OCI-LY7 (cell line): ENCODE measurements around the gene L3MBTL3. TPM values are rescaled to one million over a fixed set of nuclear protein-coding genes. Genes with fewer than 3 reads are reported as not detected.

Experiments used
- BruUV-seq: library from RNA; stranded (reverse); fragments of 400-500 nt; replicated peaks from 2 replicates; lab custom pipeline; 2021; lab: Mats Ljungman, UMichigan
- CTCF ChIA-PET: fragments of 300-600 bp; sonication (Branson Sonifier 250); formaldehyde crosslinking; loops from one replicate; lab custom pipeline; 2022; ENCODE audit warnings: antibody characterized with exemption; ENCODE audit not compliant: unreplicated experiment; lab: Charles Lee
- POLR2A ChIA-PET: fragments of 300-600 bp; sonication (Branson Sonifier 250); formaldehyde crosslinking; loops from one replicate; lab custom pipeline; 2022; ENCODE audit warnings: antibody characterized with exemption; lab: Charles Lee
- DNase-seq: peaks from one replicate; pipeline ENCODE4 v3.0.0-alpha.2; 2015; ENCODE audit warnings: low spot score
- H2AFZ ChIP-seq: fragments of 200-600 bp; sonication (generic), shearing (Covaris generic); 2 replicates; pipeline ENCODE4 v1.6.1; 2014; ENCODE audit warnings: mild to moderate bottlenecking, antibody characterized with exemption, low read length, moderate library complexity
- H3K27ac ChIP-seq: fragments of 200-600 bp; sonication (generic); 2 replicates; pipeline ENCODE4 v1.5.1; 2014; ENCODE audit warnings: mixed run types, low read depth, mild to moderate bottlenecking, moderate library complexity, low read length, inconsistent platforms; ENCODE audit not compliant: poor library complexity, severe bottlenecking
- H3K36me3 ChIP-seq: fragments of 200-600 bp; sonication (generic); 2 replicates; pipeline ENCODE4 v1.6.1; 2014; ENCODE audit warnings: mild to moderate bottlenecking, antibody characterized with exemption, low read length, moderate library complexity, mixed read lengths; ENCODE audit not compliant: insufficient read depth
- H3K4me1 ChIP-seq: fragments of 200-600 bp; sonication (generic); 2 replicates; pipeline ENCODE4 v1.5.1; 2014; ENCODE audit warnings: mild to moderate bottlenecking, low read length; ENCODE audit not compliant: insufficient read depth, poor library complexity, severe bottlenecking
- H3K4me2 ChIP-seq: fragments of 200-600 bp; sonication (generic); 2 replicates; pipeline ENCODE4 v1.6.1; 2014; ENCODE audit warnings: mild to moderate bottlenecking, low read length
- H3K4me3 ChIP-seq: fragments of 200-600 bp; sonication (generic); 2 replicates; pipeline ENCODE4 v1.5.1; 2014; ENCODE audit warnings: mild to moderate bottlenecking, low read depth, low read length; ENCODE audit not compliant: poor library complexity, severe bottlenecking
- H3K79me2 ChIP-seq: fragments of 200-600 bp; sonication (generic); 2 replicates; pipeline ENCODE4 v1.6.1; 2016; ENCODE audit warnings: low read depth, mild to moderate bottlenecking, low read length, moderate library complexity, mixed read lengths; ENCODE audit not compliant: insufficient read depth
- H3K9me2 ChIP-seq: fragments of 200-600 bp; sonication (generic); 2 replicates; pipeline ENCODE4 v1.6.1; 2016; ENCODE audit warnings: mild to moderate bottlenecking, low read length, mixed read lengths; ENCODE audit not compliant: insufficient read depth
- H3K9me3 ChIP-seq: fragments of 200-600 bp; sonication (generic); 2 replicates; pipeline ENCODE4 v1.6.1; 2014; ENCODE audit warnings: mild to moderate bottlenecking, mixed run types, low read length, mixed read lengths
- H4K20me1 ChIP-seq: fragments of 200-600 bp; sonication (generic); 2 replicates; pipeline ENCODE4 v1.6.1; 2014; ENCODE audit warnings: mild to moderate bottlenecking, antibody characterized with exemption, low read length, moderate library complexity, mixed read lengths; ENCODE audit not compliant: insufficient read depth
- CTCF ChIP-seq: fragments of 200-600 bp; sonication (generic); conservative IDR thresholded peaks from 2 replicates; pipeline ENCODE4 v1.5.1; 2014; ENCODE audit warnings: mild to moderate bottlenecking, antibody characterized with exemption, low read length, moderate library complexity, mixed read lengths
- EZH2phosphoT487 ChIP-seq: fragments of 200-600 bp; sonication (generic); IDR thresholded peaks from 2 replicates; pipeline ENCODE4 v1.6.1; 2018; ENCODE audit warnings: low read depth, borderline replicate concordance, mild to moderate bottlenecking, mixed run types, antibody characterized with exemption, low read length, moderate library complexity, mixed read lengths
- intact Hi-C: fragments of 100-400 bp; cut with micrococcal nuclease; formaldehyde crosslinking; loops from one replicate; pipeline ENCODE4 v1.10.0; 2022; ENCODE audit not compliant: unreplicated experiment
- total RNA-seq, 2 experiments: library from RNA; depleted of rRNA in 1 of 2; stranded (reverse); fragments of >200 nt in 1 of 2; shearing (Covaris generic) in 1 of 2; gene quantifications; 2 replicates each; pipeline ENCODE4 v1.2.3, GENCODE V29; 2014 to 2022

L3MBTL3 gene
- total RNA-seq, 2 experiments from 2014 or later = 7.9 to 11.0 TPM

DNA sequence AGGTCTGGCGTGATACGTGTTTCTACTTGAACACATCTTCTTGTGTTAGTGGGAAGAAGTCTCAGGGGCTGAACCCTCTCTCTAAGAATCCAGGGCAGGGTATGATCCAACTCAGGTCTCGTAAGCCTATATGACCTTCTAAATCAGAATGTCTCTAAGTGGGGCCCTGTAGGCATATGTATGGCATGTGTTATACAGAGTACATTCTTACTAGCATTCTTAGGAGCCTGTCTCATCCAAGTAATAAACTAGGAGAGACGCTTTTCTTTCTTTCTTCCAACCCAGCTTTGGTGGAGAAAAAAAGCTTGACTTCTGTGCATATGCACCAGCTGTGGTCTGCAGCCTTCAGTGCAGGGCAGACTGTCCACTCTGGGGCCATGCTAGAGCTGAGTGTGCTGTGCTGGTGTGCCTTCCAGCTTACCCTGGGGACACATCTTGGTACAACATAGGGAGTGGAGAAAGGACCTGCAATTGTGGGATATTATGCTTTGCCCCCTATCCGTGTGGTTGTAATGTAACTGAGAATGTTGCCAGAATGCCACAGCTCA is 47.3 kb downstream of the L3MBTL3 start:
- ChIA-PET POLR2A (no interaction called here), CTCF (no interaction called here)
- no peaks in the 10 kb centered on the region for H3K79me2 ChIP-seq
- no peaks in the 10 kb centered on the region for H3K9me2 ChIP-seq
- H2AFZ ChIP-seq = no peak overlapping the region
- H3K4me3 ChIP-seq = no peak overlapping the region
- TF ChIP-seq EZH2phosphoT487 (no peak), CTCF (no peak)
- BruUV-seq = no TSS peak
- H3K4me2 ChIP-seq = no peak overlapping the region
- no peaks in the 10 kb centered on the region for H3K4me1 ChIP-seq
- DNase-seq = no peak
- intact Hi-C loops = no loop called here
- H3K36me3 ChIP-seq = no peaks in the 10 kb centered on the region
- no peaks in the 10 kb centered on the region for H4K20me1 ChIP-seq
- no peak overlapping the region for H3K27ac ChIP-seq
- no peaks in the 10 kb centered on the region for H3K9me3 ChIP-seq

- no peak overlapping the region for H3K4me3 ChIP-seq
- no peak for DNase-seq
- TF ChIP-seq EZH2phosphoT487 = no peak
- no peak for TF ChIP-seq CTCF
- H3K79me2 ChIP-seq = no peaks in the 10 kb centered on the region
- CTCF ChIA-PET = no interaction called here
- H3K27ac ChIP-seq = no peak overlapping the region
- H2AFZ ChIP-seq = no peak overlapping the region
- H3K36me3 ChIP-seq = no peaks in the 10 kb centered on the region
- no peak overlapping the region for H3K4me2 ChIP-seq
- intact Hi-C loops = no loop called here
- H3K9me2 ChIP-seq = no peaks in the 10 kb centered on the region
- no peaks in the 10 kb centered on the region for H3K4me1 ChIP-seq
- H4K20me1 ChIP-seq = no peaks in the 10 kb centered on the region
- POLR2A ChIA-PET = interaction anchor here (0.6 to 0.8 kb wide), 2 partner anchors 22 to 44 kb away, joined by 3 read pairs; no protein-coding TSS in a partner anchor
- no peaks in the 10 kb centered on the region for H3K9me3 ChIP-seq
- BruUV-seq = no TSS peak
Measured at GRCh38 chr6:130069485-130069884, 51.1 kb downstream of the L3MBTL3 start.

- no TSS peak for BruUV-seq
- POLR2A ChIA-PET = interaction anchor here (0.6 kb wide), 3 partner anchors 19 to 1032 kb away, joined by 4 to 6 read pairs (median 4); no protein-coding TSS in a partner anchor
Measured at GRCh38 chr6:130070326-130070725, 51.9 kb downstream of the L3MBTL3 start.

More at GRCh38 chr6:130070326-130070725, 51.9 kb downstream of the L3MBTL3 start:
- no peak overlapping the region for H2AFZ ChIP-seq
- H3K9me3 ChIP-seq = no peaks in the 10 kb centered on the region
- no peaks in the 10 kb centered on the region for H3K79me2 ChIP-seq
- no peak overlapping the region for H3K4me2 ChIP-seq
- H3K27ac ChIP-seq = no peak overlapping the region
- no peaks in the 10 kb centered on the region for H3K36me3 ChIP-seq
- H3K9me2 ChIP-seq = no peaks in the 10 kb centered on the region
- CTCF ChIA-PET = no interaction called here
- TF ChIP-seq EZH2phosphoT487 (no peak), CTCF (no peak)
- H4K20me1 ChIP-seq = no peaks in the 10 kb centered on the region
- no peaks in the 10 kb centered on the region for H3K4me1 ChIP-seq
- no peak for DNase-seq
- intact Hi-C loops = no loop called here
- H3K4me3 ChIP-seq = no peak overlapping the region
